MM.1S (cell line): ENCODE measurements around the gene CCDC136.

Experiments used
- EZH2 ChIP-seq: fragments of 300-600 bp; sonication (generic); optimal IDR thresholded peaks from 2 replicates; pipeline ENCODE3; 2017; ENCODE audit warnings: low read depth, mild to moderate bottlenecking, antibody characterized with exemption, low read length, mixed read lengths
- TF ChIP-seq, protein P1 (sequence below): fragments of 300-600 bp; sonication (generic); IDR thresholded peaks from 2 replicates; pipeline ENCODE4 v1.5.1; 2016; ENCODE audit warnings: antibody characterized with exemption, low read length, mixed read lengths

DNA sequence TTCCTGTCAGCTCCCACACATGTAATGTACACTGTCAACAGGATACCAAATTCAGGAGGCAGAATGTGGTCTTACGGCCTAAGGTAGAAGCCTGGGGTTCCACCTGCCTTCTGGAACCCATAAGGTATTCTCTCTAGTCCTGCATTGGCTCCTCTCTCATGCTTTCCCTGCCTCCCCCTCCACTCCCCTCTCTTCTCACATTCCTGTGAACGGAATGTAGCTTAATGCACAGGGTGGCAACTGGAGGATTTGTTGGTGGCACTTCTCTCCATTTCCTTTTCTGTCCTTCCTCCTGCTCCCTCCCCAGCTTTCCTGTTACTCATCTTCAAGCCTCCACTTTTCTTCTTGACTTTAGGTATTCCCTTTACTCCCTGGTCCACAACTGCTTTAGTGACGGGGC lies 26.9 kb downstream of the CCDC136 start:
- TF ChIP-seq, protein P1, sequence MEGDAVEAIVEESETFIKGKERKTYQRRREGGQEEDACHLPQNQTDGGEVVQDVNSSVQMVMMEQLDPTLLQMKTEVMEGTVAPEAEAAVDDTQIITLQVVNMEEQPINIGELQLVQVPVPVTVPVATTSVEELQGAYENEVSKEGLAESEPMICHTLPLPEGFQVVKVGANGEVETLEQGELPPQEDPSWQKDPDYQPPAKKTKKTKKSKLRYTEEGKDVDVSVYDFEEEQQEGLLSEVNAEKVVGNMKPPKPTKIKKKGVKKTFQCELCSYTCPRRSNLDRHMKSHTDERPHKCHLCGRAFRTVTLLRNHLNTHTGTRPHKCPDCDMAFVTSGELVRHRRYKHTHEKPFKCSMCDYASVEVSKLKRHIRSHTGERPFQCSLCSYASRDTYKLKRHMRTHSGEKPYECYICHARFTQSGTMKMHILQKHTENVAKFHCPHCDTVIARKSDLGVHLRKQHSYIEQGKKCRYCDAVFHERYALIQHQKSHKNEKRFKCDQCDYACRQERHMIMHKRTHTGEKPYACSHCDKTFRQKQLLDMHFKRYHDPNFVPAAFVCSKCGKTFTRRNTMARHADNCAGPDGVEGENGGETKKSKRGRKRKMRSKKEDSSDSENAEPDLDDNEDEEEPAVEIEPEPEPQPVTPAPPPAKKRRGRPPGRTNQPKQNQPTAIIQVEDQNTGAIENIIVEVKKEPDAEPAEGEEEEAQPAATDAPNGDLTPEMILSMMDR: no peak
- no peak for TF ChIP-seq EZH2
